Calu3 (cell line): ENCODE measurements around the gene OGFRL1. TPM values are rescaled to one million over a fixed set of nuclear protein-coding genes. Genes with fewer than 3 reads are reported as not detected.

Experiments
- BruUV-seq: library from RNA; stranded (reverse); fragments of 400-500 nt; replicated peaks from 2 replicates; lab custom pipeline; 2021; lab: Mats Ljungman, UMichigan
- CTCF ChIA-PET: fragments of 300-600 bp; sonication (Branson Sonifier 250); formaldehyde crosslinking; loops from one replicate; lab custom pipeline; 2022; ENCODE audit warnings: antibody characterized with exemption; lab: Charles Lee
- DNase-seq: peaks from one replicate; pipeline ENCODE4 v3.0.0; 2022
- H3K27ac Mint-ChIP-seq: one replicate; pipeline ENCODE4 v1.8.0; 2022; ENCODE audit warnings: mixed read lengths; ENCODE audit not compliant: unreplicated experiment
- H3K27me3 Mint-ChIP-seq: one replicate; pipeline ENCODE4 v1.8.0; 2022; ENCODE audit warnings: mixed read lengths; ENCODE audit not compliant: unreplicated experiment
- H3K36me3 Mint-ChIP-seq: one replicate; pipeline ENCODE4 v1.8.0; 2022; ENCODE audit warnings: mild to moderate bottlenecking, moderate library complexity, mixed read lengths; ENCODE audit not compliant: insufficient read depth, unreplicated experiment
- H3K4me1 Mint-ChIP-seq: one replicate; pipeline ENCODE4 v1.8.0; 2022; ENCODE audit warnings: mild to moderate bottlenecking, low read depth, mixed read lengths; ENCODE audit not compliant: unreplicated experiment
- H3K4me3 Mint-ChIP-seq: one replicate; pipeline ENCODE4 v1.8.0; 2022; ENCODE audit warnings: mild to moderate bottlenecking, low read depth, moderate library complexity, mixed read lengths; ENCODE audit not compliant: unreplicated experiment
- H3K9me3 Mint-ChIP-seq: one replicate; pipeline ENCODE4 v1.8.0; 2022; ENCODE audit warnings: low read depth, mixed read lengths; ENCODE audit not compliant: unreplicated experiment
- intact Hi-C: fragments of 100-400 bp; cut with micrococcal nuclease; formaldehyde crosslinking; loops from one replicate; pipeline ENCODE4 v1.10.0; 2022; ENCODE audit not compliant: unreplicated experiment
- total RNA-seq: library from RNA; stranded (reverse); gene quantifications from 2 replicates; pipeline ENCODE4 v1.2.3, GENCODE V29; 2022
- TF ChIP-seq, protein P1 (sequence below): fragments of 200-600 bp; IDR thresholded peaks from one replicate; pipeline ENCODE4 v1.8.0; 2022; ENCODE audit warnings: antibody characterized with exemption; ENCODE audit not compliant: unreplicated experiment

OGFRL1 gene
- total RNA-seq, 1 experiment from 2014 or later, result 21.0 TPM

GRCh38 chr6:71332012-71332411, 43.4 kb downstream of the OGFRL1 start:
- BruUV-seq, result no TSS peak
- Mint-ChIP-seq H3K36me3 (no peaks in the 10 kb centered on the region), H3K4me1 (peaks cover 23% of the 10 kb centered on the region), H3K9me3 (peaks cover 4% of the 10 kb centered on the region), H3K27ac (peak overlapping the region; percentile 22), H3K4me3 (no peak overlapping the region), H3K27me3 (no peaks in the 10 kb centered on the region)
- TF ChIP-seq, protein P1, sequence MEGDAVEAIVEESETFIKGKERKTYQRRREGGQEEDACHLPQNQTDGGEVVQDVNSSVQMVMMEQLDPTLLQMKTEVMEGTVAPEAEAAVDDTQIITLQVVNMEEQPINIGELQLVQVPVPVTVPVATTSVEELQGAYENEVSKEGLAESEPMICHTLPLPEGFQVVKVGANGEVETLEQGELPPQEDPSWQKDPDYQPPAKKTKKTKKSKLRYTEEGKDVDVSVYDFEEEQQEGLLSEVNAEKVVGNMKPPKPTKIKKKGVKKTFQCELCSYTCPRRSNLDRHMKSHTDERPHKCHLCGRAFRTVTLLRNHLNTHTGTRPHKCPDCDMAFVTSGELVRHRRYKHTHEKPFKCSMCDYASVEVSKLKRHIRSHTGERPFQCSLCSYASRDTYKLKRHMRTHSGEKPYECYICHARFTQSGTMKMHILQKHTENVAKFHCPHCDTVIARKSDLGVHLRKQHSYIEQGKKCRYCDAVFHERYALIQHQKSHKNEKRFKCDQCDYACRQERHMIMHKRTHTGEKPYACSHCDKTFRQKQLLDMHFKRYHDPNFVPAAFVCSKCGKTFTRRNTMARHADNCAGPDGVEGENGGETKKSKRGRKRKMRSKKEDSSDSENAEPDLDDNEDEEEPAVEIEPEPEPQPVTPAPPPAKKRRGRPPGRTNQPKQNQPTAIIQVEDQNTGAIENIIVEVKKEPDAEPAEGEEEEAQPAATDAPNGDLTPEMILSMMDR, result no peak
- DNase-seq, result no peak
- intact Hi-C loops, result loop anchor here (5.0 kb wide), 1 partner anchor 40 kb away; no protein-coding TSS in a partner anchor
- CTCF ChIA-PET, result no interaction called here

- Mint-ChIP-seq H3K27me3 (no peaks in the 10 kb centered on the region), H3K36me3 (no peaks in the 10 kb centered on the region), H3K9me3 (peaks cover 4% of the 10 kb centered on the region), H3K4me3 (no peak overlapping the region), H3K4me1 (peaks cover 23% of the 10 kb centered on the region), H3K27ac (no peak overlapping the region)
- no TSS peak for BruUV-seq
- CTCF ChIA-PET, result no interaction called here
- TF ChIP-seq, protein P1, result no peak
- no peak for DNase-seq
- intact Hi-C loops, result loop anchor here (5.0 kb wide), 1 partner anchor 41 kb away; no protein-coding TSS in a partner anchor
Observed at GRCh38 chr6:71333050-71333449, 44.4 kb downstream of the OGFRL1 start.

GRCh38 chr6:71333697-71334096, 45.1 kb downstream of the OGFRL1 start:
- TF ChIP-seq, protein P1, result no peak
- BruUV-seq, result no TSS peak
- intact Hi-C loops, result loop anchor here (5.0 kb wide), 1 partner anchor 41 kb away; no protein-coding TSS in a partner anchor
- Mint-ChIP-seq H3K27me3 (no peaks in the 10 kb centered on the region), H3K9me3 (peaks cover 4% of the 10 kb centered on the region), H3K36me3 (no peaks in the 10 kb centered on the region), H3K4me3 (no peak overlapping the region), H3K4me1 (peaks cover 23% of the 10 kb centered on the region), H3K27ac (peak overlapping the region; percentile 38)
- peak; percentile 11 for DNase-seq
- CTCF ChIA-PET, result no interaction called here

DNA sequence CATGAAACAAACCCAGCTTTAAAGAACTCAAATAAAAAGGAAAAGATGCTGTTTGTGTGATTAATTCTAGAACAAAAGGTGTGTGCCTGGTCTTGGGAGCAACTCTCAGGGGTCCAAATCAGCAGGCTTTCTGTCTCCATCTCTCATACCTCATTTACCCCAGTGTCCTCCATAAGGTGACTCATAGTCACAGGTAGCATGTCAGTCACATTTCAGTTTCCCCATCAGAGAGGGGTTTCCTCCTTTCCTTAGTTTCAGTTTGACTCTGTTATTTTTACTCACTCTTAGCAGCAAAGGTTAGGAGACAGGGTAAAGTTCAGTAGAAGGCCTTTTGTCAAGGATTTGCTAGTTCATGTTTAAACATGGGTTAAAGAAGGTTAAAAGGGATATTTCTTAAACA, 46.2 kb downstream of the OGFRL1 start:
- TF ChIP-seq, protein P1, result no peak
- no peak overlapping the region for H3K4me3 Mint-ChIP-seq
- peaks cover 4% of the 10 kb centered on the region for H3K9me3 Mint-ChIP-seq
- no peaks in the 10 kb centered on the region for H3K36me3 Mint-ChIP-seq
- H3K27me3 Mint-ChIP-seq, result no peaks in the 10 kb centered on the region
- peaks cover 23% of the 10 kb centered on the region for H3K4me1 Mint-ChIP-seq
- DNase-seq, result peak; percentile 8
- no TSS peak for BruUV-seq
- CTCF ChIA-PET, result no interaction called here
- H3K27ac Mint-ChIP-seq, result peak overlapping the region; percentile 79
- intact Hi-C loops, result loop anchor here (5.0 kb wide), 1 partner anchor 42 kb away; no protein-coding TSS in a partner anchor
